Measurements from ENCODE around the gene IFNL2.

DNA sequence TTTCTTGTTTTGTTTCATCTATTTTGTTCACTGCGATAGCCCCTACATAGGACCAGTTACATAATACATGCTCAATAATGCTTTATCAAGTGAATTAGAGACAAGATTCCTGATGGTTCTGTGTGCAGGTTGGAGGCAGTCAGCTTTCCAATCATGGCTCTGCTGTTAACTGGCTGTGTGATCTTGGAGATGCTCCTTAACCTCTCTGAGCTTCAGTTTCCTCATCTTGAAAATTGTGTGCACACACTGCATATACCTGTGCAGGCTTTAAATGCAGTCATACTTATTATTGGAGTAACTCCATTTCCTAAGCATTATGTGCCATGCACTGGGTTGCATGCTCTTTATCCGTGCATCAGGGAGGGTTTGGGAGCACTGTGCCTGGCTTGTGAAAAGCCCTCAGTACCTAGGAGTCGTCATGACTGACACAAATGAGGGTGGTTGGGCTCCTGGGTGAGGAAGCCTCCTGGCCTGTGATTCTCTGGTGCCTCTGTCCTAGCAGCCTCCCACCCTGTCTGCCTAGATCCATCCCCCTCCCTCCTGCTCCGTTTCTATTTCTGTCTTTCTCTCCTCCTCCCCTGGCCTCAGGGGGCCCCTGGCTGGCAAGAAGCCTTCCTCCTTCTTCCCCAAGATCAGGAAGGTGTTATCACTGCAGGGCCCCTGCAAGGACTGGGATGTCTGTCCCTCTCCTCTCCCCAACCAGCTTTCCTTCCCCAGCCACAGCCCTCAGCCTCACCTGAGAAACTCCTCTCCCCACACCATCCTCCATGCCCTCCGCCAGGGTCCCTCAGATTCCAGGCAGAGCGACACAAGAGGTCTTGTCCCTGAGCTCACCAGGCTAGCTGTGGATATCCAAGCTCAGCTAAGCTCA is 36.7 kb downstream of the IFNL2 start:
- TF ChIP-seq EZH2 (IDR thresholded peaks at IDR 0.05) (no peak), POLR2AphosphoS5 (IDR thresholded peaks at IDR 0.05; ENCODE audit: borderline replicate concordance, low read depth, low read length) (no peak), FOXP2 (optimal IDR thresholded peaks at IDR 0.05; ENCODE audit: control extremely low read depth, extremely low read length, insufficient read depth) (no peak)
